Loucy (cell line): ENCODE measurements around the gene TMEM140.
"Not testable (repeated sequence)": the region's sequence is repeated elsewhere in the genome, so short reads cannot be mapped to it uniquely, and the experiment has no call there.

Experiments
- H2AFZ ChIP-seq: fragments of 200-600 bp; sonication (generic); 2 replicates; pipeline ENCODE4 v1.6.0; 2016; ENCODE audit warnings: antibody characterized with exemption, mild to moderate bottlenecking, low read length, moderate library complexity
- H3F3A ChIP-seq: fragments of 200-600 bp; 2 replicates; pipeline ENCODE4 v1.6.0; 2016; ENCODE audit warnings: antibody characterized with exemption, low read depth, mild to moderate bottlenecking
- H3K27me3 ChIP-seq: fragments of 200-600 bp; sonication (generic); 2 replicates; pipeline ENCODE4 v1.6.1; 2014; ENCODE audit warnings: low read length, mild to moderate bottlenecking; ENCODE audit not compliant: insufficient read depth, poor library complexity, severe bottlenecking
- H3K36me3 ChIP-seq: fragments of 200-600 bp; sonication (generic); 2 replicates; pipeline ENCODE4 v1.6.1; 2016; ENCODE audit warnings: low read length; ENCODE audit not compliant: insufficient read depth
- H3K4me1 ChIP-seq: fragments of 200-600 bp; sonication (generic); 2 replicates; pipeline ENCODE4 v1.5.1; 2014; ENCODE audit warnings: low read length, mild to moderate bottlenecking; ENCODE audit not compliant: insufficient read depth, poor library complexity, severe bottlenecking
- H3K4me2 ChIP-seq: fragments of 200-600 bp; sonication (generic); 2 replicates; pipeline ENCODE4 v1.6.0; 2014; ENCODE audit warnings: antibody characterized with exemption, low read length, low read depth, mild to moderate bottlenecking; ENCODE audit not compliant: poor library complexity, severe bottlenecking
- H3K4me3 ChIP-seq: fragments of 200-600 bp; sonication (generic); 2 replicates; pipeline ENCODE4 v1.5.1; 2014; ENCODE audit warnings: low read length, mild to moderate bottlenecking, mixed read lengths; ENCODE audit not compliant: poor library complexity, severe bottlenecking
- H3K79me2 ChIP-seq: fragments of 200-600 bp; sonication (generic); 2 replicates; pipeline ENCODE4 v1.6.1; 2014; ENCODE audit warnings: low read length; ENCODE audit not compliant: insufficient read depth
- H3K9ac ChIP-seq: fragments of 200-600 bp; sonication (generic); 2 replicates; pipeline ENCODE4 v1.6.0; 2014; ENCODE audit warnings: mild to moderate bottlenecking, low read depth, low read length, moderate library complexity; ENCODE audit not compliant: poor library complexity, severe bottlenecking
- H3K9me2 ChIP-seq: fragments of 200-600 bp; sonication (generic); replicated peaks from 2 replicates; pipeline ENCODE4 v1.6.1; 2016; ENCODE audit warnings: low read depth, low read length, mixed read lengths
- H3K9me3 ChIP-seq: fragments of 200-600 bp; sonication (generic); 2 replicates; pipeline ENCODE4 v1.6.1; 2014; ENCODE audit warnings: mild to moderate bottlenecking, antibody characterized with exemption, low read length, low read depth; ENCODE audit not compliant: insufficient read depth
- H4K20me1 ChIP-seq: fragments of 200-600 bp; sonication (generic); 2 replicates; pipeline ENCODE4 v1.6.0; 2014; ENCODE audit warnings: antibody characterized with exemption, low read length, mild to moderate bottlenecking; ENCODE audit not compliant: insufficient read depth, poor library complexity, severe bottlenecking
- EZH2phosphoT487 ChIP-seq: fragments of 200-600 bp; IDR thresholded peaks from 2 replicates; pipeline ENCODE4 v1.6.1; 2018; ENCODE audit warnings: antibody characterized with exemption, mild to moderate bottlenecking, moderate library complexity, borderline replicate concordance
- TF ChIP-seq, protein P1 (sequence below): fragments of 200-600 bp; sonication (generic); conservative IDR thresholded peaks from 2 replicates; pipeline ENCODE4 v1.5.1; 2014; ENCODE audit warnings: mild to moderate bottlenecking, antibody characterized with exemption, low read length

Gene TMEM140

DNA sequence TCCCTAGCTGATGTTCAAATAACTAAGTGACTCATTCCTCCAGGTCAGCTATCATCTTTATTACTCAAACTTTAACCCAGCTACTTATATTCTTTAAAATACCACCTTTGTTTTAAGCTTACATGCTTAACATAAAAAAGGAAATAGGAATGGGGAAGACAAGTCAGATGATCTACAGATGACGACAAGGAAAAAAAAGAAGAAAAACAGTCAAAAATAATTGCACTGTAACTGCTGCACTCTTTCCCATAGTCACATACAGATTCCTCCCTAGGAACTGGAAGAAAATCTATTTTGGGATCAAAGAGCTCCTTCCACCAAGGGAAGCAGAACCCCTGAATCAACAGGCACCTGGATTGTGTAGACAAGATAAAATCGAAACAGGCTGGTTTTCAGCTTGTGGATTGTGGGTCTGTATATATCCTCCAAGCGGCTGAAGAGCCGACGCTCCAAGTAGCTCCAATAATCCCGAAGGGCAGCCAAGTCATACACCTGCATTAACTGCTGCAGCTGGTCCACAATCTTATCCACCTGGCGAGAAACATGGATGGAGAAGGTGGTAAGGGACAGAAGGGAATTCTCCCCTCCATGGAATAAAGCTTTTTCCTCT is 61.5 kb downstream of the TMEM140 start:
- H3K4me1 ChIP-seq: peaks cover 30% of the 10 kb centered on the region
- H3K9ac ChIP-seq: no peak overlapping the region
- peak overlapping the region; percentile 26 for H3K4me3 ChIP-seq

DNA sequence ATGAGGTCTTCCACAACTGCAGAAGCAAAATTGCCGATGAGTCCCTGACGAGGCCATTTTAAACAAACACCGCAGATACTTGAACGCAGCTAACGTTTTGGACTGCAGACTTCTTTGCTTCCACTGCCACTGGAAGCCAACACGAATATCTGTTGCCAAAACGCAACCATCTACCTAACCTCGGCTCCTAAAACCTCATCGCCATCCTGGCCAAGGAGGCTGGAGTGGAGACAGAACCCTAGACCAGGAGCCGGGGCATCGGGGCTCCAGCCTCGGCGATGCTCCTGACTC is 63.0 kb downstream of the TMEM140 start:
- Histone ChIP-seq H3K79me2 (peaks cover 4% of the 10 kb centered on the region; the same call in 1 of the 2 replicates), H3K9ac (peak overlapping the region; percentile 79), H3K27me3 (no peaks in the 10 kb centered on the region), H3K4me3 (peak overlapping the region; percentile 84), H3K4me1 (peaks cover 30% of the 10 kb centered on the region), H3F3A (no peaks in the 10 kb centered on the region), H3K36me3 (no peaks in the 10 kb centered on the region), H2AFZ (peak overlapping the region; percentile 88), H4K20me1 (no peaks in the 10 kb centered on the region), H3K9me2 (no peaks in the 10 kb centered on the region), H3K9me3 (no peaks in the 10 kb centered on the region), H3K4me2 (peak overlapping the region; percentile 92)
- TF ChIP-seq, protein P1, sequence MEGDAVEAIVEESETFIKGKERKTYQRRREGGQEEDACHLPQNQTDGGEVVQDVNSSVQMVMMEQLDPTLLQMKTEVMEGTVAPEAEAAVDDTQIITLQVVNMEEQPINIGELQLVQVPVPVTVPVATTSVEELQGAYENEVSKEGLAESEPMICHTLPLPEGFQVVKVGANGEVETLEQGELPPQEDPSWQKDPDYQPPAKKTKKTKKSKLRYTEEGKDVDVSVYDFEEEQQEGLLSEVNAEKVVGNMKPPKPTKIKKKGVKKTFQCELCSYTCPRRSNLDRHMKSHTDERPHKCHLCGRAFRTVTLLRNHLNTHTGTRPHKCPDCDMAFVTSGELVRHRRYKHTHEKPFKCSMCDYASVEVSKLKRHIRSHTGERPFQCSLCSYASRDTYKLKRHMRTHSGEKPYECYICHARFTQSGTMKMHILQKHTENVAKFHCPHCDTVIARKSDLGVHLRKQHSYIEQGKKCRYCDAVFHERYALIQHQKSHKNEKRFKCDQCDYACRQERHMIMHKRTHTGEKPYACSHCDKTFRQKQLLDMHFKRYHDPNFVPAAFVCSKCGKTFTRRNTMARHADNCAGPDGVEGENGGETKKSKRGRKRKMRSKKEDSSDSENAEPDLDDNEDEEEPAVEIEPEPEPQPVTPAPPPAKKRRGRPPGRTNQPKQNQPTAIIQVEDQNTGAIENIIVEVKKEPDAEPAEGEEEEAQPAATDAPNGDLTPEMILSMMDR: no peak

More for the DNA sequence above, 61.5 kb downstream of the TMEM140 start:
- Histone ChIP-seq H3K79me2 (peaks cover 4% of the 10 kb centered on the region; the same call in 1 of the 2 replicates), H3F3A (no peaks in the 10 kb centered on the region), H2AFZ (no peak overlapping the region), H3K27me3 (no peaks in the 10 kb centered on the region), H3K9me3 (no peaks in the 10 kb centered on the region), H3K9me2 (no peaks in the 10 kb centered on the region), H3K4me2 (peak overlapping the region; percentile 92), H3K36me3 (no peaks in the 10 kb centered on the region), H4K20me1 (no peaks in the 10 kb centered on the region)
- TF ChIP-seq EZH2phosphoT487: no peak
- TF ChIP-seq, protein P1: no peak

DNA sequence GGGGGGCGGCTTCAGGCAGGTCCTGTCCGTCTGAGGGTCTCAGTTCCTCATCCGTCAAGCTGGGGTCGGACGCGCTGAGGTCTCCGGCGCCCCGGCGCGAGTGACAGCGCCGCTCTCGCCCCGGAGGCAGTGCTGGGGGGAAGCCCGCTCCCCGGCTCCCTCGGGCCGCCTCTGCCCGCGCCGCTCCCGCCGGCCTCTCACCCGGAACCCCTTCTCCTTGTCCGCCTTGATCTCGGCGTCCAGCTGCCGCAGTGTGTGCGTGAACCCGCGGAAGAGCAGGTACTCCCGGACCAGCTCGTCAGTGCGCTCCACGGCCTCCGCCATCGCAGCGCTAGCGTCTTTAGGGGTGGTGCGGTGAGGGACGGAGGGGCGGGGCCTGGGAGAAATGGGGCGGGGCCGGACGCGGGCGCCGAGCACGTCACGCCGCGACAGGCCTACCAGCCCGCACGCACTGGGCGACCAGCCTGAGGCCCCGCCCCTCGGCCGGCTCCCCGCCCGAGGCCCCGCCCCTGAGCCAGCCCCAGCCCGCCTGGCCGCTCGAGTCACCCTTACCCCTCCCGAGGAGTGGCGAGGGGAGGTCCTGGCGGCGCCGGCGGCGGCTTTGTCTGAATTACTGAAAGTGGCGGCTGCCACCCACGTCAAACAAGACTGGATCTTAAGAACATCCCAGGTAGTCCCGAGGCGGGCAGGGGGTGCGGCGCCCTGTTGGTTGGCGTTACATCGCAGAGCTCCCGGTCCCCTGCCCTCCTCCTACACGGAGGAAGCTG is 63.5 kb downstream of the TMEM140 start, which contains the start of gene WDR91:
WDR91 (minus strand) TSS at position 348 of the 767 bp plus-strand sequence; CDS start at position 324, 24 bp downstream.
- H3K27me3 ChIP-seq: no peaks in the 10 kb centered on the region
- no peak for TF ChIP-seq EZH2phosphoT487
- TF ChIP-seq, protein P1: 0 out of 2 replicates have a peak, but pooled peaks have one; percentile 19
- no peaks in the 10 kb centered on the region for H3K9me2 ChIP-seq
- no peaks in the 10 kb centered on the region for H3K9me3 ChIP-seq
- H4K20me1 ChIP-seq: no peaks in the 10 kb centered on the region
- peaks cover 4% of the 10 kb centered on the region; the same call in 1 of the 2 replicates for H3K79me2 ChIP-seq
- no peaks in the 10 kb centered on the region for H3F3A ChIP-seq
- H3K4me2 ChIP-seq: peak within 1 kb of the TSS; percentile 92
- H3K36me3 ChIP-seq: no peaks in the 10 kb centered on the region
- peak within 1 kb of the TSS; percentile 99 for H2AFZ ChIP-seq
- H3K9ac ChIP-seq: peak within 1 kb of the TSS; percentile 79
- H3K4me1 ChIP-seq: peaks cover 30% of the 10 kb centered on the region
- H3K4me3 ChIP-seq: peak within 1 kb of the TSS; percentile 84

DNA sequence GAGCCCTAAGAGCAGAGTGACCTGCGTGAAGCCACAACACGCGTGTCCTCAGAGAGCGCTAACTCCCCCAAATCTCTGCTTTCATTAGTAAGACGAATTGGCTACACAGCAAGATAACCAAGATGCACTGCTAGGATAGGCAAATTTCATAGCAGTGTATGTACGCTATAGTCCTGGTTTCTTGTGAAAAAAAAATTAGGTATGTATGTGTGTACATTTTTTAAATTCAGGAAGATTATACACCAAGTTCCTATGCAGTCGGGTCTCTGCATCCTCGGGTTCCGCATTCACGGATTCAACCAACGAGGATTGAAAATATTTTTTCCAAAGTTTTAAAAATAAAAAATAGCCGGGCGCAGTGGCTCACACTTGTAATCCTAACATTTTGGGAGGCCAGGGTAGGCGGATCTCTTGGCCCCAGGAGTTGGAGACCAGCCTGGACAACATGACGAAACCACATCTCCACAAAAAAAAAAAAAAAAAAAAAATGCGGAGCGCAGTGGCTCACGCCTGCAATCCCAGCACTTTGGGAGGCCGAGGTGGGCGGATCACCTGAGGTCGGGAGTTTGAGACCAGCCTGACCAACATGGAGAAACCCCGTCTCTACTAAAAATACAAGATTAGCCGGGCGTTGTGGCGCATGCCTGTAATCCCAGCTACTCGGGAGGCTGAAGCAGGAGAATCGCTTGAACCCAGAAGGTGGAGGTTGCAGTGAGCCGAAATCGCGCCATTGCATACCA is 64.2 kb downstream of the TMEM140 start:
- not testable (repeated sequence) for H3K79me2 ChIP-seq, H3K9me2 ChIP-seq, H3F3A ChIP-seq, H3K27me3 ChIP-seq, H4K20me1 ChIP-seq, H3K9me3 ChIP-seq, H3K36me3 ChIP-seq
- Histone ChIP-seq H3K4me3 (peak overlapping the region; percentile 84), H2AFZ (peak overlapping the region; percentile 99), H3K9ac (peak overlapping the region; percentile 79), H3K4me2 (peak overlapping the region; percentile 89), H3K4me1 (peaks cover 30% of the 10 kb centered on the region)
